A673 (cell line): ENCODE data around the gene FRMD5. TPM values are rescaled to one million over a fixed set of nuclear protein-coding genes. Genes with fewer than 3 reads are reported as not detected.
"Not testable (repeated sequence)": the region's sequence is repeated elsewhere in the genome, so short reads cannot be mapped to it uniquely, and the experiment has no call there.

ENCODE experiments used
- BruUV-seq: library from RNA; stranded (reverse); fragments of 400-500 nt; replicated peaks from 2 replicates; lab custom pipeline; 2021; lab: Mats Ljungman, UMichigan
- CTCF ChIA-PET: fragments of 300-600 bp; sonication (Branson Sonifier 250); formaldehyde crosslinking; loops from one replicate; lab custom pipeline; 2022; ENCODE audit warnings: antibody characterized with exemption; lab: Charles Lee
- POLR2A ChIA-PET: fragments of 300-600 bp; sonication (Branson Sonifier 250); formaldehyde crosslinking; loops from one replicate; lab custom pipeline; 2022; ENCODE audit warnings: antibody characterized with exemption; ENCODE audit not compliant: low non-redundant PET; lab: Charles Lee
- DNase-seq: peaks from one replicate; pipeline ENCODE4 v3.0.0-alpha.2; 2015; ENCODE audit warnings: low spot score
- H3K27ac ChIP-seq: fragments of 200-600 bp; sonication (generic); 2 replicates; pipeline ENCODE4 v1.5.1; 2016; ENCODE audit warnings: mixed run types, low read depth, mild to moderate bottlenecking, mixed read lengths, antibody characterized with exemption, low read length; ENCODE audit not compliant: poor library complexity, severe bottlenecking
- H3K27me3 ChIP-seq: fragments of 200-600 bp; sonication (generic); replicated peaks from 2 replicates; pipeline ENCODE4 v1.6.1; 2017; ENCODE audit warnings: mixed run types, low read depth, mild to moderate bottlenecking, mixed read lengths, antibody characterized with exemption, low read length; ENCODE audit not compliant: insufficient read depth, poor library complexity
- H3K36me3 ChIP-seq: fragments of 200-600 bp; sonication (generic); 2 replicates; pipeline ENCODE4 v1.6.1; 2016; ENCODE audit warnings: mixed run types, mild to moderate bottlenecking, mixed read lengths, antibody characterized with exemption, low read length; ENCODE audit not compliant: insufficient read depth, poor library complexity, severe bottlenecking
- H3K4me1 ChIP-seq: fragments of 200-600 bp; sonication (generic); 2 replicates; pipeline ENCODE4 v1.6.1; 2017; ENCODE audit warnings: mixed run types, mild to moderate bottlenecking, mixed read lengths, antibody characterized with exemption, low read length; ENCODE audit not compliant: insufficient read depth, poor library complexity, severe bottlenecking
- H3K4me3 ChIP-seq: fragments of 200-600 bp; sonication (generic); 2 replicates; pipeline ENCODE4 v1.5.1; 2016; ENCODE audit warnings: low read depth, mixed run types, mild to moderate bottlenecking, mixed read lengths, low read length; ENCODE audit not compliant: poor library complexity, severe bottlenecking
- H3K9me3 ChIP-seq: fragments of 200-600 bp; sonication (generic); 2 replicates; pipeline ENCODE4 v1.6.1; 2016; ENCODE audit warnings: mixed run types, low read depth, mild to moderate bottlenecking, mixed read lengths, antibody characterized with exemption, low read length; ENCODE audit not compliant: poor library complexity, severe bottlenecking
- CTCF ChIP-seq: fragments of 300-800, 200-600 bp; sonication (generic); conservative IDR thresholded peaks from 2 replicates; pipeline ENCODE4 v1.5.1; 2017; ENCODE audit warnings: low read depth, mild to moderate bottlenecking, antibody characterized with exemption, low read length, moderate library complexity, mixed read lengths
- EZH2 ChIP-seq: fragments of 200-600 bp; sonication (generic); IDR thresholded peaks from 2 replicates; pipeline ENCODE4 v1.6.1; 2017; ENCODE audit warnings: borderline replicate concordance, low read depth, mild to moderate bottlenecking, mixed read lengths, antibody characterized with exemption, low read length; ENCODE audit not compliant: poor library complexity, severe bottlenecking
- intact Hi-C: fragments of 100-400 bp; cut with micrococcal nuclease; formaldehyde crosslinking; loops from one replicate; pipeline ENCODE4 v1.10.0; 2022; ENCODE audit not compliant: unreplicated experiment
- total RNA-seq: library from RNA; stranded (reverse); gene quantifications from 2 replicates; pipeline ENCODE4 v1.2.3, GENCODE V29; 2021

Gene FRMD5
- total RNA-seq, 1 experiment from 2014 or later = 2.6 TPM

GRCh38 chr15:43852607-43853006 lies 342.5 kb downstream of the FRMD5 start:
- ChIA-PET CTCF (no interaction called here), POLR2A (no interaction called here)
- Histone ChIP-seq H3K4me1 (no peaks in the 10 kb centered on the region), H3K27ac (no peak overlapping the region), H3K36me3 (peaks cover 80% of the 10 kb centered on the region), H3K4me3 (no peak overlapping the region), H3K27me3 (no peaks in the 10 kb centered on the region), H3K9me3 (no peaks in the 10 kb centered on the region)
- no TSS peak for BruUV-seq
- intact Hi-C loops = no loop called here
- TF ChIP-seq EZH2 (no peak), CTCF (no peak)
- DNase-seq = no peak

GRCh38 chr15:43851251-43851650 lies 343.8 kb downstream of the FRMD5 start:
- CTCF ChIA-PET = interaction anchor here (0.6 kb wide), 1 partner anchor 886 kb away, joined by 4 read pairs; no protein-coding TSS in a partner anchor
- TF ChIP-seq CTCF (no peak), EZH2 (no peak)
- no peak overlapping the region for H3K27ac ChIP-seq
- intact Hi-C loops = no loop called here
- no peaks in the 10 kb centered on the region for H3K27me3 ChIP-seq
- H3K4me3 ChIP-seq = no peak overlapping the region
- BruUV-seq = no TSS peak
- no peak for DNase-seq
- POLR2A ChIA-PET = interaction anchor here (0.6 kb wide), 1 partner anchor 128 kb away, joined by 3 read pairs; no protein-coding TSS in a partner anchor
- no peaks in the 10 kb centered on the region for H3K9me3 ChIP-seq
- peaks cover 77% of the 10 kb centered on the region for H3K36me3 ChIP-seq
- no peaks in the 10 kb centered on the region for H3K4me1 ChIP-seq

- ChIA-PET POLR2A (interaction anchor here (0.6 kb wide), 1 partner anchor 317 kb away, joined by 3 read pairs; no protein-coding TSS in a partner anchor), CTCF (no interaction called here)
- Histone ChIP-seq H3K36me3 (peaks cover 58% of the 10 kb centered on the region), H3K4me1 (no peaks in the 10 kb centered on the region), H3K27me3 (no peaks in the 10 kb centered on the region), H3K4me3 (no peak overlapping the region), H3K9me3 (no peaks in the 10 kb centered on the region), H3K27ac (no peak overlapping the region)
- DNase-seq = no peak
- no TSS peak for BruUV-seq
- no peak for TF ChIP-seq EZH2
- no peak for TF ChIP-seq CTCF
- intact Hi-C loops = no loop called here
Measured at GRCh38 chr15:43845421-43845820, 349.6 kb downstream of the FRMD5 start.

- H3K27me3 ChIP-seq, DNase-seq, intact Hi-C loops, H3K4me3 ChIP-seq, CTCF ChIA-PET, H3K4me1 ChIP-seq, BruUV-seq, H3K9me3 ChIP-seq, POLR2A ChIA-PET: not testable (repeated sequence)
- Histone ChIP-seq H3K36me3 (peaks cover 58% of the 10 kb centered on the region), H3K27ac (peak overlapping the region; percentile 62)
Measured at GRCh38 chr15:43832485-43832884, 362.6 kb downstream of the FRMD5 start.

GRCh38 chr15:43831519-43832052 lies 363.5 kb downstream of the FRMD5 start:
- peak overlapping the region; percentile 62 for H3K27ac ChIP-seq
- H3K4me3 ChIP-seq, BruUV-seq, POLR2A ChIA-PET, intact Hi-C loops, H3K9me3 ChIP-seq, CTCF ChIA-PET, H3K4me1 ChIP-seq, H3K27me3 ChIP-seq, DNase-seq: not testable (repeated sequence)
- H3K36me3 ChIP-seq = peaks cover 50% of the 10 kb centered on the region
